Epidermal melanocyte (primary cell): ENCODE data around the gene FOXD3.

Source experiments
- DNase-seq: peaks from one replicate; pipeline ENCODE4 v3.0.0; 2011; ENCODE audit warnings: low spot score; ENCODE audit not compliant: insufficient read length

FOXD3 gene

GRCh38 chr1:63362073-63362472, 39.7 kb downstream of the FOXD3 start:
- DNase-seq, result no peak

GRCh38 chr1:63362578-63362977, 40.2 kb downstream of the FOXD3 start:
- DNase-seq, result no peak

- no peak for DNase-seq
Measured at GRCh38 chr1:63363014-63363413, 40.6 kb downstream of the FOXD3 start.

- no peak for DNase-seq
Measured at GRCh38 chr1:63366908-63367214, 44.5 kb downstream of the FOXD3 start.

GRCh38 chr1:63367215-63368103, 45.1 kb downstream of the FOXD3 start, which contains the start of gene ALG6:
ALG6 (plus strand) TSS chr1:63367627; CDS start chr1:63370978, 3,351 bp downstream.
- DNase-seq, result peak; percentile 90

GRCh38 chr1:63368131-63368530, 45.8 kb downstream of the FOXD3 start:
- no peak for DNase-seq
